Measurements from ENCODE around the gene S100A9. TPM values are rescaled to one million over a fixed set of nuclear protein-coding genes. Genes with fewer than 3 reads are reported as not detected.

The S100A9 gene
- total RNA-seq, result not detected

DNA sequence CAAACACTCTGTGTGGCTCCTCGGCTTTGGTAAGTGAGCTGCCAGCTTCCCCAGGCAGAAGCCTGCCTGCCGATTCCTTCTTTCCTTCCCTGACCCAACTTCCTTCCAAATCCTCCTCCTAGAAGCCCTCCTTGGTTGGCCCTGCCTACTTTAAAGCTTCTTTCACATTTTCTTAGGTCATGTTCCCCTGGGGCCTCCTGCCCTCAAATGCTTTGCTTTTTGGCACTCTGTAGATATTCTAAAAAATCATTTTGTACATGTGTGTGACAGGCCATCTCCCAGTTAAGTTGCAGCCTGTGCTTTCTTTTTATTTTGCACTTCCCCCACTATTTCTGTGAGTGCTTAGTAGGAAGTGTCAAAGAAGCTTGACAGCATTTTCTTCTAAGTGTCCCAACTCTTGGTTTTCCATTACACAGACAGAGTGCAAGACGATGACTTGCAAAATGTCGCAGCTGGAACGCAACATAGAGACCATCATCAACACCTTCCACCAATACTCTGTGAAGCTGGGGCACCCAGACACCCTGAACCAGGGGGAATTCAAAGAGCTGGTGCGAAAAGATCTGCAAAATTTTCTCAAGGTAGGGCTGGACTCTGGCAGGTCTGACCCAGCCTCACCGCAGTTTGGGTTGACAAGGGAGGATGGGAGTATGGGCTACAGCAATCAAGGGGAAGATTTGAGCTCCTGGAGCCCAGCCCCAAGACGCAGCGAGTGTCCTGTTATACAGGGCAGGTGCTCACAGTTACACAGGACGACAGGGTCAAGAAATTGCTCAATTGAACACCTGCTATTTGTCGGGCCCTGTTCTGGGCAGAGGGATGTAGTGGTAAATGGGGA lies at the start of gene S100A9:
TSS of gene S100A9 (plus strand) at position 2 of the 838 bp plus-strand sequence. CDS start at position 432, 430 bp downstream.
- H3K4me3 Mint-ChIP-seq, result no peak within 1 kb of the TSS
- ChIA-PET POLR2A (no interaction called here), CTCF (interaction anchor here (1.1 to 2.4 kb wide), 4 partner anchors 14 to 136 kb away, joined by 3 to 21 read pairs (median 4); no protein-coding TSS in a partner anchor)
- ATAC-seq, result no peak
- no peaks in the 10 kb centered on the region for H3K9me3 Mint-ChIP-seq
- H3K27ac Mint-ChIP-seq, result no peak within 1 kb of the TSS
- peaks cover 5% of the 10 kb centered on the region for H3K4me1 Mint-ChIP-seq (ENCODE audit: low read depth)
- no peak for DNase-seq
- intact Hi-C loops (cut with micrococcal nuclease), result no loop called here
- TF ChIP-seq, protein P1, sequence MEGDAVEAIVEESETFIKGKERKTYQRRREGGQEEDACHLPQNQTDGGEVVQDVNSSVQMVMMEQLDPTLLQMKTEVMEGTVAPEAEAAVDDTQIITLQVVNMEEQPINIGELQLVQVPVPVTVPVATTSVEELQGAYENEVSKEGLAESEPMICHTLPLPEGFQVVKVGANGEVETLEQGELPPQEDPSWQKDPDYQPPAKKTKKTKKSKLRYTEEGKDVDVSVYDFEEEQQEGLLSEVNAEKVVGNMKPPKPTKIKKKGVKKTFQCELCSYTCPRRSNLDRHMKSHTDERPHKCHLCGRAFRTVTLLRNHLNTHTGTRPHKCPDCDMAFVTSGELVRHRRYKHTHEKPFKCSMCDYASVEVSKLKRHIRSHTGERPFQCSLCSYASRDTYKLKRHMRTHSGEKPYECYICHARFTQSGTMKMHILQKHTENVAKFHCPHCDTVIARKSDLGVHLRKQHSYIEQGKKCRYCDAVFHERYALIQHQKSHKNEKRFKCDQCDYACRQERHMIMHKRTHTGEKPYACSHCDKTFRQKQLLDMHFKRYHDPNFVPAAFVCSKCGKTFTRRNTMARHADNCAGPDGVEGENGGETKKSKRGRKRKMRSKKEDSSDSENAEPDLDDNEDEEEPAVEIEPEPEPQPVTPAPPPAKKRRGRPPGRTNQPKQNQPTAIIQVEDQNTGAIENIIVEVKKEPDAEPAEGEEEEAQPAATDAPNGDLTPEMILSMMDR (IDR thresholded peaks at IDR 0.05), result no peak
- H3K36me3 Mint-ChIP-seq (ENCODE audit: low read depth), result no peaks in the 10 kb centered on the region
- H3K27me3 Mint-ChIP-seq, result peaks cover 1% of the 10 kb centered on the region

DNA sequence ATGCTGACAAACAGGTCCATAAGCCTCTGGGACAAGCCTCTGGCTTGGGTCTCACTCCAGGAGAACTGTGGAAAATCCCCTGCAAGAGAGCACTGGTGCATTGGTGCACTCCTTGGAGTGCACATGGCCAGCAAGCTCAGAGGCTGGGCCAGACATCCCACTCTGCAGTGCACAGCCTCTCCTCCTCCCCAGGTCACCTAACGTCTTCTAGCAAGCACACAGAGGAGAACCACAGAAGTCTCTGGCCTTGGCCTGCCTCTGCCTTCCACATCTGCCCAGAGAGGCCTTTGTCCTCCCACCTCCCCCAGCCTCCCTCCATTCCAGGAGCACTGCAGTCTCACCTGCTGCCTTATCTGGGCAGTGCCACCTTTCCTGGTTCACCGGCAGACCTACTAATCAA lies 49.1 kb upstream of the S100A9 start:
- DNase-seq (no peak), ATAC-seq (no peak)
- no peaks in the 10 kb centered on the region for H3K27me3 Mint-ChIP-seq
- TF ChIP-seq, protein P1 (IDR thresholded peaks at IDR 0.05), result no peak
- no peaks in the 10 kb centered on the region for H3K9me3 Mint-ChIP-seq
- CTCF ChIA-PET, result no interaction called here
- no peak overlapping the region for H3K27ac Mint-ChIP-seq
- no peaks in the 10 kb centered on the region for H3K4me1 Mint-ChIP-seq (ENCODE audit: low read depth)
- H3K36me3 Mint-ChIP-seq (ENCODE audit: low read depth), result no peaks in the 10 kb centered on the region
- POLR2A ChIA-PET, result no interaction called here
- no peak overlapping the region for H3K4me3 Mint-ChIP-seq
- intact Hi-C loops (cut with micrococcal nuclease), result no loop called here

DNA sequence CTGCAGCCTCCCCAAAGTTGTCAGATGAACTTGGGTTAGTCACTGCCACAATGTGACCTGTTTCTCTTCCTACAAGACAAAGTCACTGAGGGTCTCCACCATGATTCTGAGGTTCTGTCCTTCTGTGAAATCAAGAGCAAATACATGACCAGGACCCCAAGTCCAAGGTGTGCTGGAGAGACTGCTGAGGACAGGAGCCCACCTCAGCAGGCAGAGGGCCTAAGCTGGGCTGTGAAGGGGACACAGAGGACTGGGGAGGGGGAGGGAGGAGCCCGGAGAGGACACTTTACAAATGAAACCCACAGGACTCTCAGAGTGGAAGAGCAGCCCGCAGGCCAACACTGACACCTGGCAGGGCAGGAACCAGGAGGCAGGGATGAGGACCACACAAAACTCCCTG lies 48.2 kb upstream of the S100A9 start:
- CTCF ChIA-PET, result no interaction called here
- Mint-ChIP-seq H3K9me3 (no peaks in the 10 kb centered on the region), H3K27ac (no peak overlapping the region), H3K27me3 (no peaks in the 10 kb centered on the region), H3K4me1 (ENCODE audit: low read depth) (no peaks in the 10 kb centered on the region), H3K36me3 (ENCODE audit: low read depth) (no peaks in the 10 kb centered on the region), H3K4me3 (no peak overlapping the region)
- ATAC-seq, result no peak
- DNase-seq, result no peak
- intact Hi-C loops (cut with micrococcal nuclease), result no loop called here
- POLR2A ChIA-PET, result no interaction called here
- TF ChIP-seq, protein P1 (IDR thresholded peaks at IDR 0.05), result no peak

DNA sequence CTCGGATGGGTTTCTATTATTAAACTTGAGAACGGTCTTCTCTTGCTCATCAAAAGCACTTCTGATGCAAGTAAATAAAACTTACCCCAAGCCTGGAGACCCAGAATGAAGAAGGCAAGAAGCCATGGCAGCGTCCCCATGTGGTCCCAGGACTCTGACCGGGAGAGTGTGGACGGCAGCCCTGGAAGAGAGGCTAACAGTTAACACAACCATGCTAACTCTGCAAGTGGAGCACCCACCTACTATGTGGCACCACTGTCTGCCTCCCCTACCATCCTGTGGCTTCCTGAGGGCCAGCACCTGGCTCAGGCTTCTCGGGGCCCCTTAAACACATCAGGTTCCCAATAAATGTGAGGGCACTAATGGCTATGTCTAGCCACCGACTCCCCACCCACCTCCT lies 47.1 kb upstream of the S100A9 start:
- Mint-ChIP-seq H3K27ac (no peak overlapping the region), H3K27me3 (no peaks in the 10 kb centered on the region), H3K4me3 (no peak overlapping the region), H3K4me1 (ENCODE audit: low read depth) (no peaks in the 10 kb centered on the region), H3K36me3 (ENCODE audit: low read depth) (no peaks in the 10 kb centered on the region), H3K9me3 (no peaks in the 10 kb centered on the region)
- ChIA-PET POLR2A (interaction anchor here (0.7 kb wide), 1 partner anchor 32 kb away, joined by 3 read pairs; no protein-coding TSS in a partner anchor), CTCF (no interaction called here)
- DNase-seq (no peak), ATAC-seq (no peak)
- TF ChIP-seq, protein P1 (IDR thresholded peaks at IDR 0.05), result no peak
- intact Hi-C loops (cut with micrococcal nuclease), result no loop called here

DNA sequence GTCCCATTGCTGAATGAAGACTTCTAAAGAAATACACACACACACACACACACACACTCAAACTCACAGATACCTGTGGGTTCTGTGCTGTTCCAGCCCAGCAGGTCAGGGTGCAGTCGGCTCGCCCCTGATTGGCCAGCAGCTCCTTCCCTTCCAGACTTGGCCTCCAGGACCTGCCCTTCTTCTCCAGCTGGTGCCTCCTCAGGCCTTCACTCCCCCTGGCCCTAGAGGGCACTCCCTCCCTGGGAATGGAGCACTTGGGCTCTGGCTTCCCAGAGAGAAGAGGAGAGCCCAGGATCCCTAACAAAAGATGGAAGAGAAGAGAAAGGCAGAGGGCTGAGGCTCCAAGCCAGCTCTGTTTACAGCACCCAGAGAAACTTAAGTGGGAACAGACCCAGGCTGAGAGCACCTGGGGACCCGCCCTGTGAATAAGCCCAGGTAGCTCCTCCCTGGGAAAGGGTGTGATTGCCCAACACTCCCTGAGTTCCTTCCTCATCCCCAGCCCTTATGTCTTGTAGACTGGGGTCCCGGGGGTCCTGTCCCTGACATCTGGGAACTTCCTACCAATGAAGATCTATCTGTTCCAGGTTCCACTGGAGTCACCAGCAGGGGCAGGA lies 45.0 kb upstream of the S100A9 start, which contains the start of gene PGLYRP3:
TSS of gene PGLYRP3 (minus strand) at position 383 of the 617 bp plus-strand sequence. CDS start 2,287 bp downstream, outside the sequence.
- intact Hi-C loops (cut with micrococcal nuclease), result no loop called here
- no peak within 1 kb of the TSS for H3K4me3 Mint-ChIP-seq
- TF ChIP-seq, protein P1 (IDR thresholded peaks at IDR 0.05), result no peak
- ChIA-PET POLR2A (no interaction called here), CTCF (interaction anchor here (0.8 kb wide), 1 partner anchor 68 kb away, joined by 3 read pairs; no protein-coding TSS in a partner anchor)
- H3K36me3 Mint-ChIP-seq (ENCODE audit: low read depth), result no peaks in the 10 kb centered on the region
- no peak within 1 kb of the TSS for H3K27ac Mint-ChIP-seq
- no peak for DNase-seq
- ATAC-seq, result no peak
- H3K4me1 Mint-ChIP-seq (ENCODE audit: low read depth), result no peaks in the 10 kb centered on the region
- H3K27me3 Mint-ChIP-seq, result peaks cover 4% of the 10 kb centered on the region
- H3K9me3 Mint-ChIP-seq, result no peaks in the 10 kb centered on the region
